Right cardiac atrium (tissue), 5 donors: ENCODE results near the gene LSMEM2. TPM values are rescaled to one million over a fixed set of nuclear protein-coding genes. Genes with fewer than 3 reads are reported as not detected.
A peak's percentile ranks its signal among the peaks of the same experiment; 100 is the strongest.
"Not testable (repeated sequence)": the region's sequence is repeated elsewhere in the genome, so short reads cannot be mapped to it uniquely, and the experiment has no call there.

Source experiments
- ATAC-seq, 2 donors: fragments of 200-7000 bp; cut with Tn5 transposase; one replicate each; pipeline versions ENCODE4 v1.8.0 to v1.9.1; 2020; ENCODE audit warnings: moderate library complexity in 2 of 2, mild to moderate bottlenecking in 1 of 2
- DNase-seq, 3 donors: peaks; one replicate each; pipeline ENCODE4 v3.0.0-alpha.2; 2020
- H3K27ac ChIP-seq: one replicate; pipeline ENCODE4 v1.5.1; 2013; ENCODE audit warnings: mild to moderate bottlenecking, low read length, control low read depth, moderate library complexity
- H3K27me3 ChIP-seq: one replicate; pipeline ENCODE4 v1.6.1; 2013; ENCODE audit not compliant: control insufficient read depth, insufficient read depth
- H3K4me1 ChIP-seq: one replicate; pipeline ENCODE4 v1.6.1; 2013; ENCODE audit warnings: low read length; ENCODE audit not compliant: control insufficient read depth, insufficient read depth
- H3K4me3 ChIP-seq: one replicate; pipeline ENCODE4 v1.5.1; 2013; ENCODE audit warnings: low read length, control low read depth
- H3K9me3 ChIP-seq: one replicate; pipeline ENCODE4 v1.6.1; 2013; ENCODE audit warnings: low read length; ENCODE audit not compliant: control insufficient read depth
- WGBS: extraction: QIAGEN DNeasy Blood & Tissue Kit; methylation state at CpG from one replicate; pipeline ENCODE4 v1.1.7; 2013; 5-methylcytosine and 5-hydroxymethylcytosine counted together
- intact Hi-C, 4 donors: fragments of 100-400 bp; cut with DNase I; formaldehyde crosslinking; loops; one replicate each; pipeline versions ENCODE4 v1.11.0 to v1.14.0; 2022 to 2023
- polyA plus RNA-seq: library from polyadenylated mRNA; stranded (reverse); fragments of 200-250 nt; gene quantifications from one replicate; pipeline ENCODE4 v1.2.3, GENCODE V29; 2013
- total RNA-seq, 4 donors: library from RNA; stranded (reverse); fragmentation: NEBNext Ultra II Directional; extraction: Animal tissue kit (Norgen Biotek cat#: 25700); gene quantifications; one replicate each; pipeline ENCODE4 v1.2.1, GENCODE V29; 2021
- donor health status: healthy with polysubstance abuse.
- donor health status: DM: no; HTN: yes; CAD: no.
- donor health status: DM: no; HTN: no; CAD: no.
- donor health status: DM: no; HTN: yes; CAD: no; lungs with severe emphysema.
- donor health status: DM: yes; HTN: yes; CAD: no.

Gene LSMEM2
- total and polyA plus RNA-seq, 5 donors, result 1.4 to 15.7 (median 10.7) TPM

- ATAC-seq (no peak), DNase-seq (peak in 2 of 3 donors; percentile 66 to 67)
- Histone ChIP-seq H3K9me3 (no peaks in the 10 kb centered on the region), H3K4me1 (peaks cover 10% of the 10 kb centered on the region), H3K27me3 (no peaks in the 10 kb centered on the region), H3K27ac (peak overlapping the region; percentile 80), H3K4me3 (peak overlapping the region; percentile 24)
- intact Hi-C loops, result no loop called here
- 76% methylated on average over 32 of the region's 32 CpGs for WGBS
Measured at GRCh38 chr3:50302095-50303012, 23.5 kb downstream of the LSMEM2 start.

- Histone ChIP-seq H3K27me3 (no peaks in the 10 kb centered on the region), H3K4me3 (peak within 1 kb of the TSS; percentile 24), H3K27ac (peak within 1 kb of the TSS; percentile 80), H3K4me1 (peaks cover 9% of the 10 kb centered on the region), H3K9me3 (no peaks in the 10 kb centered on the region)
- WGBS, result 49% methylated on average over 14 of the region's 14 CpGs
- DNase-seq, result peak; percentile 88 to 93 (median 92)
- intact Hi-C loops, result no loop called here
- ATAC-seq, result peak; percentile 40 to 59
Measured at GRCh38 chr3:50303013-50303815, 24.3 kb downstream of the LSMEM2 start, which contains the start of gene HYAL1. HYAL1 (minus strand) TSS chr3:50303574; CDS start chr3:50302956, 618 bp downstream.

- ATAC-seq, result no peak
- intact Hi-C loops, result no loop called here
- DNase-seq, result no peak
- H3K27ac ChIP-seq, result no peak overlapping the region
- no peaks in the 10 kb centered on the region for H3K27me3 ChIP-seq
- no peak overlapping the region for H3K4me3 ChIP-seq
- H3K4me1 ChIP-seq, result peaks cover 5% of the 10 kb centered on the region
- H3K9me3 ChIP-seq, result no peaks in the 10 kb centered on the region
Measured at GRCh38 chr3:50304601-50305000, 25.7 kb downstream of the LSMEM2 start.

GRCh38 chr3:50312041-50312440, 33.2 kb downstream of the LSMEM2 start:
- ATAC-seq, H3K4me1 ChIP-seq, DNase-seq, H3K27ac ChIP-seq, H3K27me3 ChIP-seq, H3K9me3 ChIP-seq, intact Hi-C loops, H3K4me3 ChIP-seq: not testable (repeated sequence)
- WGBS, result 93% methylated on average over 32 of the region's 32 CpGs

DNA sequence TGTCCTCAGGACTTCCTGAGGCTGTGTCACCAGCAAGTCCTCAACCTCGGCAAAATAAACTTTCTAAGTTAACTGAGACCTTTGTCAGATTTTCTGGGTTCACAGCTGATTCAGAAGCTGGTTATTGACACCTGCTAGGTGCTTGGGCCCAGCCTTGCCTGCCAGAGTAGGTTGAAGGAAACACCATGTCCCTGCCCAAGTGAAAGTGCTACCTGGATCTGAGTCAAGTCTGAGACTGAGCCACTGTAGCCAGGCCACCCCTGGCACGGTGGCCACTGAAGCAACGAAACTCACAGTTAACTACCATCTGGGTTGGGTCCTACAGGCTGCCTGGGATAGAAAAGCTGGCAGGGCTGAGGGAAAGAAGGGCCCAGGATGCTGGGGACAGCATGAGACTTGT, 35.5 kb downstream of the LSMEM2 start:
- H3K27me3 ChIP-seq, result no peaks in the 10 kb centered on the region
- 81% methylated on average over 3 of the region's 3 CpGs for WGBS
- DNase-seq, result peak in 1 of 3 donors; percentile 28
- no peaks in the 10 kb centered on the region for H3K9me3 ChIP-seq
- intact Hi-C loops, result no loop called here
- no peak overlapping the region for H3K27ac ChIP-seq
- H3K4me3 ChIP-seq, result no peak overlapping the region
- ATAC-seq, result peak in 1 of 2 donors; percentile 7
- no peaks in the 10 kb centered on the region for H3K4me1 ChIP-seq

DNA sequence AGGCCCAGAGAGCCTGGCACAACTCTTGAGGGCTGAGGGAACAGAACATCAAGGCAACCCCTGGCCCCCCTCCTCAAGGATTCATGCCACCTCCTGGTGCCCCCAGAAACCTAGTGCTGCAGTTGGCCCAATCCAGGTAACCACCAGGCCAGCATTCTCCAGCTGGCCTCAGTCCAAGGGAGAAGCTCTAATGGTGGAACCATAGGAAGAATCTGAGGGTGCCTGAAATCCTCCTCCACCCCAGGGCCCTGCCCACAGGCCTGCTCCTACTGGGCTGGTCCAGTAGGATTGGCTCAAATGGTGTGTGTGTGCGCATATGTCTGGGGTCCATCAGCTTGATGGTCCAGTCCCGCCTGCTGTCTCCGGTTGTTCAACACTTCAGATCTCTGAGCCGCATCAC, 35.9 kb downstream of the LSMEM2 start:
- ATAC-seq (peak in 1 of 2 donors; percentile 38), DNase-seq (peak in 1 of 3 donors; percentile 33)
- H3K27me3 ChIP-seq, result no peaks in the 10 kb centered on the region
- H3K27ac ChIP-seq, result no peak overlapping the region
- no peaks in the 10 kb centered on the region for H3K4me1 ChIP-seq
- intact Hi-C loops, result no loop called here
- WGBS, result 98% methylated on average over 4 of the region's 4 CpGs
- H3K9me3 ChIP-seq, result no peaks in the 10 kb centered on the region
- H3K4me3 ChIP-seq, result no peak overlapping the region

DNA sequence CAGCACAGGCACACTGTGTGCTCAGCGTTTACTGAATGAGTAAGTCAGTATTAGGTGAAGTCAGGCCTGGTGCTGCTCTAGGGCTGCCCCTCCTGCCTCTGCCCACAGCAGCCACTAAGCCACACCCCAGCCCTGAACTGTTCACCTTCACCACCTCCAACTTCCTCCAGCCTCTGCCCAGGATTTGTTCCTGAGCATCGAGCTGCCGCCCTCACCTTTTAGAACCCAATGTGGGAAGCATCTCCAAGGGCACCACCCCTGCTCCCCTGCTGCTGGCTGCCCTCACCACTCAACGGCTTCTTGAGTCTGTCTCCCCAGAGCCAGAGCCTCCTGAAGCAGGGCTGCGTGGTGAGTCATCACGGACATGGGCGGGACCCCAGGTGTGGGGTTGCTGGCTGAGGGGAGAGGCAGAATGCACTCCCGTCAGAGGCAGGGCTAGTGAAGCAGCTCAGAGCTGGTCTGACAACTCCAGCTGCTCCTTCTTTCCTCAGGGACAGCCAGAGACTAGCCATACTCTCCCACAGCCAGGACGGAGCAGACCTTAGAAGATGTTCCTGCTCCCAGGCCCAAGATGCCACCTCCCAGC, 37.9 kb downstream of the LSMEM2 start:
- peak in 1 of 2 donors; percentile 3 for ATAC-seq
- intact Hi-C loops, result no loop called here
- no peak overlapping the region for H3K27ac ChIP-seq
- 67% methylated on average over 9 of the region's 9 CpGs for WGBS
- no peaks in the 10 kb centered on the region for H3K9me3 ChIP-seq
- DNase-seq, result peak in 1 of 3 donors; percentile 62
- H3K4me3 ChIP-seq, result no peak overlapping the region
- peaks cover 4% of the 10 kb centered on the region for H3K4me1 ChIP-seq
- no peaks in the 10 kb centered on the region for H3K27me3 ChIP-seq

GRCh38 chr3:50317300-50317699, 38.4 kb downstream of the LSMEM2 start:
- DNase-seq (peak in 2 of 3 donors; percentile 70 to 75), ATAC-seq (no peak)
- H3K4me1 ChIP-seq, result peaks cover 4% of the 10 kb centered on the region
- no peaks in the 10 kb centered on the region for H3K27me3 ChIP-seq
- intact Hi-C loops, result no loop called here
- no peak overlapping the region for H3K4me3 ChIP-seq
- H3K9me3 ChIP-seq, result no peaks in the 10 kb centered on the region
- WGBS, result 49% methylated on average over 6 of the region's 6 CpGs
- peak overlapping the region; percentile 9 for H3K27ac ChIP-seq

GRCh38 chr3:50318163-50318562, 39.3 kb downstream of the LSMEM2 start:
- Histone ChIP-seq H3K27me3 (no peaks in the 10 kb centered on the region), H3K4me1 (peaks cover 4% of the 10 kb centered on the region), H3K27ac (no peak overlapping the region), H3K9me3 (no peaks in the 10 kb centered on the region), H3K4me3 (no peak overlapping the region)
- intact Hi-C loops, result no loop called here
- DNase-seq (peak in 1 of 3 donors; percentile 51), ATAC-seq (no peak)
- 87% methylated on average over 11 of the region's 11 CpGs for WGBS

DNA sequence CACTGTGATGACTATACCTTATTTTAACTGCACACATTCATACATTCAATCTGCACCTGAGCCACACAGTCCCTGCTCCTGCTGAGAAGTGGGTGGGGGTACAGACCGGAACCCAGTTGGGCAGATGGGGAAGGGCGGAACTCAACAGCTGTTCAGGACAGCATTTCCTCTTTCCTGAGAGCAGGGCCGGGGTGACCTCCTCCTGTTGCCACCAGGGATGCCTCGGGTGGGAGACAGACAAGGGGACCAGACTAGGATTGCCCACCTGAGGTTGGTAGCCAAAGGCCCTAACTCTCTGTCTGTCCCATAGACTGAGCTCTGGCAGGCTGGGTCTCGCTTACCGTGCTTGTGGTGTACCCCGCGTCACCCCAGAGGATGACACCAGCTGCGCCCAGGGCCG, 39.7 kb downstream of the LSMEM2 start:
- H3K9me3 ChIP-seq, result no peaks in the 10 kb centered on the region
- no peak overlapping the region for H3K4me3 ChIP-seq
- no peak overlapping the region for H3K27ac ChIP-seq
- 72% methylated on average over 10 of the region's 10 CpGs for WGBS
- DNase-seq, result peak in 2 of 3 donors; percentile 66 to 70
- no peak for ATAC-seq
- H3K27me3 ChIP-seq, result no peaks in the 10 kb centered on the region
- intact Hi-C loops, result no loop called here
- peaks cover 4% of the 10 kb centered on the region for H3K4me1 ChIP-seq
